ENCODE results near the gene TUFM.

TUFM gene

GRCh38 chr16:28830531-28830930, 15.6 kb downstream of the TUFM start:
- in situ Hi-C loops (cut with HindIII; ENCODE audit: low pct_ligation_motif_present, low sequenced_read_pairs): no loop called here
- Histone ChIP-seq H3K4me3 (ENCODE audit: low read depth, low read length) (no peak overlapping the region), H3K27ac (no peak overlapping the region), H3K36me3 (replicated peaks) (peaks cover 91% of the 10 kb centered on the region), H3K27me3 (replicated peaks) (no peaks in the 10 kb centered on the region)
- TF ChIP-seq CTCF (IDR thresholded peaks at IDR 0.05; ENCODE audit: low read depth, low read length, missing control alignments): no peak
- DNase-seq: no peak

GRCh38 chr16:28829747-28830146, 16.4 kb downstream of the TUFM start:
- DNase-seq: no peak
- in situ Hi-C loops (cut with HindIII; ENCODE audit: low pct_ligation_motif_present, low sequenced_read_pairs): no loop called here
- no peak overlapping the region for H3K27ac ChIP-seq
- no peaks in the 10 kb centered on the region for H3K27me3 ChIP-seq (replicated peaks)
- peaks cover 87% of the 10 kb centered on the region for H3K36me3 ChIP-seq (replicated peaks)
- H3K4me3 ChIP-seq (ENCODE audit: low read depth, low read length): no peak overlapping the region
- no peak for TF ChIP-seq CTCF (IDR thresholded peaks at IDR 0.05; ENCODE audit: low read depth, low read length, missing control alignments)

- Histone ChIP-seq H3K27ac (no peak overlapping the region), H3K4me3 (ENCODE audit: low read depth, low read length) (no peak overlapping the region), H3K27me3 (replicated peaks) (no peaks in the 10 kb centered on the region), H3K36me3 (replicated peaks) (peaks cover 53% of the 10 kb centered on the region)
- in situ Hi-C loops (cut with HindIII; ENCODE audit: low pct_ligation_motif_present, low sequenced_read_pairs): no loop called here
- DNase-seq: peak; percentile 8
- TF ChIP-seq CTCF (IDR thresholded peaks at IDR 0.05; ENCODE audit: low read depth, low read length, missing control alignments): peak; percentile 31
Measured at GRCh38 chr16:28826141-28826540, 20.0 kb downstream of the TUFM start.

GRCh38 chr16:28824717-28824973, 21.5 kb downstream of the TUFM start:
- H3K4me3 ChIP-seq (ENCODE audit: low read depth, low read length): peak overlapping the region; percentile 94
- H3K27ac ChIP-seq: peak overlapping the region; percentile 91
- no peaks in the 10 kb centered on the region for H3K27me3 ChIP-seq (replicated peaks)
- no peak for DNase-seq
- H3K36me3 ChIP-seq (replicated peaks): peaks cover 41% of the 10 kb centered on the region
- in situ Hi-C loops (cut with HindIII; ENCODE audit: low pct_ligation_motif_present, low sequenced_read_pairs): no loop called here
- no peak for TF ChIP-seq CTCF (IDR thresholded peaks at IDR 0.05; ENCODE audit: low read depth, low read length, missing control alignments)

- peak; percentile 38 for TF ChIP-seq CTCF (IDR thresholded peaks at IDR 0.05; ENCODE audit: low read depth, low read length, missing control alignments)
- peak overlapping the region; percentile 94 for H3K4me3 ChIP-seq (ENCODE audit: low read depth, low read length)
- in situ Hi-C loops (cut with HindIII; ENCODE audit: low pct_ligation_motif_present, low sequenced_read_pairs): no loop called here
- peak overlapping the region; percentile 91 for H3K27ac ChIP-seq
- no peaks in the 10 kb centered on the region for H3K27me3 ChIP-seq (replicated peaks)
- peak; percentile 97 for DNase-seq
- H3K36me3 ChIP-seq (replicated peaks): peaks cover 36% of the 10 kb centered on the region
Measured at GRCh38 chr16:28823873-28824716, 22.1 kb downstream of the TUFM start.

All from brain microvascular endothelial cell (primary cell).